Activated CD4-positive, alpha-beta memory T cell treated with anti-CD3 and anti-CD28 coated beads for 36 hours (primary cell): Measurements from ENCODE around the gene KRT17. TPM values are rescaled to one million over a fixed set of nuclear protein-coding genes. Genes with fewer than 3 reads are reported as not detected.
"Not testable (repeated sequence)": the region's sequence is repeated elsewhere in the genome, so short reads cannot be mapped to it uniquely, and the experiment has no call there.

Source experiments
- CTCF ChIA-PET: fragments of 350-600 bp; sonication (Branson Sonifier 250); formaldehyde crosslinking; loops from one replicate; lab custom pipeline; 2021; ENCODE audit warnings: antibody characterized with exemption, inconsistent platforms; lab: Charles Lee
- POLR2A ChIA-PET: fragments of 350-600 bp; sonication (Branson Sonifier 250); formaldehyde crosslinking; loops from one replicate; lab custom pipeline; 2021; ENCODE audit warnings: antibody characterized with exemption; lab: Charles Lee
- DNase-seq: peaks from one replicate; pipeline ENCODE4 v3.0.0-alpha.2; 2020
- H3K27ac Mint-ChIP-seq: one replicate; pipeline ENCODE4 v1.8.0; 2021; ENCODE audit warnings: mixed read lengths
- H3K27me3 Mint-ChIP-seq: one replicate; pipeline ENCODE4 v1.8.0; 2021; ENCODE audit warnings: mixed read lengths
- H3K36me3 Mint-ChIP-seq: one replicate; pipeline ENCODE4 v1.8.0; 2021; ENCODE audit warnings: mixed read lengths
- H3K4me1 Mint-ChIP-seq: one replicate; pipeline ENCODE4 v1.8.0; 2021; ENCODE audit warnings: low read depth, mixed read lengths
- H3K4me3 Mint-ChIP-seq: one replicate; pipeline ENCODE4 v1.8.0; 2021; ENCODE audit warnings: mild to moderate bottlenecking, mixed read lengths
- H3K9me3 Mint-ChIP-seq: one replicate; pipeline ENCODE4 v1.8.0; 2021; ENCODE audit warnings: mixed read lengths
- intact Hi-C: fragments of 100-400 bp; cut with micrococcal nuclease; formaldehyde crosslinking; loops from one replicate; pipeline ENCODE4 v1.15.1; 2023
- total RNA-seq, 2 experiments: library from RNA; stranded (reverse); gene quantifications; one replicate each; pipeline ENCODE4 v1.2.3, GENCODE V29; 2021

KRT17 gene
- total RNA-seq, 2 experiments from 2014 or later = not detected

DNA sequence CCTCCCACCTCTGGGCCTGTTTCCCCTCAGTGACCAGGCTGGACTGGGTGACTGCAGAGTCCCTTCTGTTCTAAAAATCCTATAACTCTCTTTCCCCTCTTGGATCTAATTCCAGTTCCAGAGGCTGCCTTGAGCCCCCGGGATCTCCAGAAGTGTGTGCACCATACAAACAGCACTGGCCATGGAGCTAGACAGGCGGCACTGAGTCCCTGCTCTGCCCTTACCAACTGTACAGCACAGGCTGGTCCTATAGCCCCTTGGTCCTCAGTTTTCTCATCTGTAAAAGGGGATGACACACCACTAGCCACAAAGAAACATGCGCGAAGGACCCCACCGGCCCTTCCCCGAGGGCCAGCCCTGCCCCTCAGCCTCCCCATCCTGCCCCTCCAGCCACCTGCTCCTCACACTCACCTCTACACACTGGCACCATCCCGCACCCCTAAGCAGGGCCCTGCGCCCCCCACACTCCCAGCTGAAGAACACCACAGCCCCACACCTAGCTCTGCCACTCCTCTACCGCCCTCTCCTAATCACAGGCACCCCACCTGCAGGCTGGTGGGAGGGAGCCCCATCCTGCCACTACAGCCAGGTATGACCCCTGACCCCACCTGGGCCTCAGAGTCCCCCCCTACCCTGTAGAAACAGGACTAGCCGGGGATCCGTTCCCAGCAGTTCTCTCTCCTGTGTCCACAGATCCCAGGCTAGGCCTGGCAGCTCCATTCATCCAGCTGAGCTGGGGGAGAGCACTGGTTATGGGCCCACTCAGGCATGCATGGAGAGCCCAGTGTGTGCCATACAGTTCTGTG is 10.9 kb downstream of the KRT17 start:
- Mint-ChIP-seq H3K27me3 (peaks cover 14% of the 10 kb centered on the region), H3K9me3 (no peaks in the 10 kb centered on the region), H3K27ac (no peak overlapping the region), H3K4me1 (no peaks in the 10 kb centered on the region), H3K36me3 (no peaks in the 10 kb centered on the region), H3K4me3 (no peak overlapping the region)
- intact Hi-C loops = no loop called here
- no peak for DNase-seq
- ChIA-PET CTCF (no interaction called here), POLR2A (no interaction called here)

DNA sequence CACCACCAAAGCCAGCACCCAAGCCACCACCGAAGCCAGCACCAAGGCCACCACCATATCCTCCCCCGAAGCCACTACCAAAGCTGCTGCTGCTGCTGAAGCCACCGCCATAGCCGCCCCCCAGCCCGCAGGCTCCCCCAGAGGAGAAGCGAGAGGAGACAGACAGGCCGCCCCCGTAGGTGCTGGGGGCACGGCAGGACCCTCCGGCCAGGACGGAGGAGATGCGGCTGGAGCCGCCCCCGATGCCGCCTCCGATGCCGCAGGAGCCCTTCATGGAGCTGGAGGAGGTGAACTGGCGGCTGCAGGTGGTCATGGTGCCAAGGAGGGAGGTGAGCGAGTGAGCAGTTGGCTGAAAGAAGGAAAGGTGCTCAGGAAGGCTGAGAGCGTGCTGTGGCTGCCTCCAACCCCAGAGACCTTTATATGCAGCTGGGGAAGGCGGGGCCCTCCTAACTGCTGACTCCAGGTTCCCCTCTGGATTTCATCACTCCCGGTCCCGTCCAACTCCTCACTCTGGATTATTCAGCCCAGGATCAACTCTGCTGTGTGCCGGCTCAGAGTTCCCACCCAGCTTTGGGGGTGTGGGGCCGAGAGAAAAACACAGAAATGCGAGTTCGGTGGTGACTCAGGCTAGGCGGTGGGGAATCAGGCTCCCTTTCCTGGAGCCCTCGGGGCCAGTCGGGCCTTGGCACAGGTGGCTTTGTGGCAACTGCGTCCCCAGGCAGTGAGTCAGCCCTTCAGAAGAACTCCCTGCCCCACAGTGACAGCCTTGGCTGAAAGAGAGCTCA is 11.8 kb downstream of the KRT17 start, which contains the start of gene KRT16:
TSS of gene KRT16 (minus strand) at position 392 of the 785 bp plus-strand sequence. CDS start at position 313, 79 bp downstream.
- DNase-seq, CTCF ChIA-PET, H3K27ac Mint-ChIP-seq, H3K4me1 Mint-ChIP-seq, POLR2A ChIA-PET, H3K4me3 Mint-ChIP-seq, intact Hi-C loops, H3K36me3 Mint-ChIP-seq, H3K9me3 Mint-ChIP-seq: not testable (repeated sequence)
- H3K27me3 Mint-ChIP-seq = peaks cover 15% of the 10 kb centered on the region

DNA sequence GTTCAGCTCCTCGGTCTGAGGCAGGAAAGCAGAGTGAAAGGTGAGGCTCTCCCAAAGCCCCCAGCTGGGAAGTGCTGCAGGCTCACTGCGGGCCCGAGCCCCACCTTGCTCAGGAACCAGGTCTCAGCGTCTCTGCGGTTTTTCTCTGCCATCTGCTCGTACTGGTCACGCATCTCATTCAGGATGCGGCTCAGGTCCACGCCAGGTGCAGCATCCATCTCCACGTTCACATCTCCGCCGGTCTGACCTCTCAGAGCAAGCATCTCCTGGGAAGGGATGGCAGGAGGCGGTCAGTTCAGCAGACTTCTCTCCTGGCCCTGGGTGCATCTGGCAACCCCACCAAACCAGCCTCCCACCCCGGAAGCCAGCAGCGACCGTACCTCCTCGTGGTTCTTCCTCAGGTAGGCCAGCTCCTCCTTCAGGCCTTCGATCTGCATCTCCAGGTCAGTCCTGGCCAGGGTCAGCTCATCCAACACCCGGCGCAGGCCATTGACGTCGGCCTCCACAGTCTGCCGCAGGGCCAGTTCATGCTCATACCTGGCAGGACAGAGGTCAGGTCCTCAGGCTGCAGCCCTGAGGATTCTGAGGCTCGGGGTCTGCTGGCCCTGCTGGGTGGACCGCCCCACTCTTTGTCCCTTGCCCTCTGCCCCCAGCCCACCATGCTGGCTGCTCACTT is 13.3 kb downstream of the KRT17 start:
- POLR2A ChIA-PET = no interaction called here
- H3K27ac Mint-ChIP-seq = no peak overlapping the region
- intact Hi-C loops = no loop called here
- peaks cover 14% of the 10 kb centered on the region for H3K9me3 Mint-ChIP-seq
- no peak for DNase-seq
- no peaks in the 10 kb centered on the region for H3K4me1 Mint-ChIP-seq
- H3K36me3 Mint-ChIP-seq = peaks cover 9% of the 10 kb centered on the region
- CTCF ChIA-PET = interaction anchor here (1.9 kb wide), 1 partner anchor 38 kb away, joined by 7 read pairs; no protein-coding TSS in a partner anchor
- peaks cover 18% of the 10 kb centered on the region for H3K27me3 Mint-ChIP-seq
- no peak overlapping the region for H3K4me3 Mint-ChIP-seq

DNA sequence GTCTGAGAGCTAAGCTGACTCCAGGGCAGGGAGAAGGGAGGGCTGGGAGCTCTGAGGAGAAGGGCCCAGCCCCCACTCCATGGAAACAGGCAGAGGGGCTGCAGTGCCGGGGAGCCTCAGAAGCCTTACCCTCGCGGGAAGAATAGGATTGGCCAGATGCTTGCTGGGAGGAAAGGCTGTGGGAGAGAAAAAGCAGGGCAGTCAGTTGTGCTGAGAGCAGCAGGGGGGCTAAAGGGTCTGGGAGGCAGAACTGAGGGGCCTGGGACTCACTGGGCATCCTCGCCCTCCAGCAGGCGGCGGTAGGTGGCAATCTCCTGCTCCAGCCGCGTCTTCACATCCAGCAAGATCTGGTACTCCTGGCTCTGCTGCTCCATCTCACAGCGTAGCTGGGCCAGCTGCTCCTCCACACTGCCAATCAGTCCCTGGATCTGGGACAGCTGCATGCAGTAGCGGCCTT is 14.3 kb downstream of the KRT17 start:
- DNase-seq, H3K4me1 Mint-ChIP-seq, H3K4me3 Mint-ChIP-seq, intact Hi-C loops, H3K27ac Mint-ChIP-seq, POLR2A ChIA-PET: not testable (repeated sequence)
- Mint-ChIP-seq H3K27me3 (peaks cover 20% of the 10 kb centered on the region), H3K36me3 (peaks cover 12% of the 10 kb centered on the region), H3K9me3 (peaks cover 19% of the 10 kb centered on the region)
- CTCF ChIA-PET = interaction anchor here (1.9 kb wide), 1 partner anchor 39 kb away, joined by 7 read pairs; no protein-coding TSS in a partner anchor

DNA sequence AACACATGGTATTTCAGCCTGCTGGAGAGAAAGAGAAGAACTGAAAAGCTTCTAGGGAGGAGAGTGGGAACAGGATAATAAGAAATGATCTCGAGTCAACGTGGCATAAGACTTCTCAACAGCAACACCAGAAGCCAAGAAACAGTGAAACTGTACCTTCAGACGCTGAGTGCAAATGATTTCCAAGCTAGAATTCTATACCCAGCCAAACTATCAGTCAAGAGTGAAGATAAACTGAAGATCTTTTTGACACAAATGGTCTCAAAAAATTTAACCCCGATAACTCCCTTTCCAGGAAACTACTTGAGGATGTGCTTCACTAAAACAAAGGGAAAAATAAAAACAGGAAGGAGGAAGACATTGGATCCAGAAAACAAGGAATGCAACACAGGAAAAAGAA is 17.4 kb downstream of the KRT17 start:
- Mint-ChIP-seq H3K36me3 (peaks cover 12% of the 10 kb centered on the region), H3K9me3 (peaks cover 19% of the 10 kb centered on the region), H3K27me3 (peaks cover 26% of the 10 kb centered on the region)
- POLR2A ChIA-PET, H3K27ac Mint-ChIP-seq, H3K4me1 Mint-ChIP-seq, H3K4me3 Mint-ChIP-seq, intact Hi-C loops, DNase-seq: not testable (repeated sequence)
- CTCF ChIA-PET = interaction anchor here (1.5 kb wide), 1 partner anchor 58 kb away, joined by 6 read pairs; no protein-coding TSS in a partner anchor

DNA sequence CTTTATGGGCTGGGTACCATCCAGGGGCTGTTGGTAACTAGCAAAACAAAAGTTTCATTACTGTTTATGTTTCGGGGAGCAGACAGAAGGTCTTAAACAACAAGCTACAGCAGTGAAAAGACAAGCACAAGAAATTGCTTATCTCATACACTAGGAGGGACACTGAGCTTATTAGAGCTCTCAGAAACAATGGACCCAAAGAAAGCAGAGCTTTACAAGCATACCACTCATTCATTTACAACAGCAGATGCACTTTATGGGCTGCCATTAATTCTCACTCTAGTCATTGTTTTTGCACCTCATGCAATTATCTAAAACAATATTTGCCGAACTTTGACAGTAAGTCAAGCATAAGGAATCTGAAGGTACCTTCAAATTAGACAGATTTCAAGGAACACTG is 21.9 kb downstream of the KRT17 start:
- no peaks in the 10 kb centered on the region for H3K4me1 Mint-ChIP-seq
- H3K4me3 Mint-ChIP-seq = no peak overlapping the region
- peaks cover 18% of the 10 kb centered on the region for H3K27me3 Mint-ChIP-seq
- intact Hi-C loops = no loop called here
- ChIA-PET CTCF (interaction anchor here (0.6 to 4.0 kb wide), 2 partner anchors 54 to 863 kb away, joined by 3 to 10 read pairs; no protein-coding TSS in a partner anchor), POLR2A (no interaction called here)
- no peak for DNase-seq
- H3K36me3 Mint-ChIP-seq = peaks cover 12% of the 10 kb centered on the region
- H3K27ac Mint-ChIP-seq = no peak overlapping the region
- H3K9me3 Mint-ChIP-seq = peaks cover 17% of the 10 kb centered on the region

DNA sequence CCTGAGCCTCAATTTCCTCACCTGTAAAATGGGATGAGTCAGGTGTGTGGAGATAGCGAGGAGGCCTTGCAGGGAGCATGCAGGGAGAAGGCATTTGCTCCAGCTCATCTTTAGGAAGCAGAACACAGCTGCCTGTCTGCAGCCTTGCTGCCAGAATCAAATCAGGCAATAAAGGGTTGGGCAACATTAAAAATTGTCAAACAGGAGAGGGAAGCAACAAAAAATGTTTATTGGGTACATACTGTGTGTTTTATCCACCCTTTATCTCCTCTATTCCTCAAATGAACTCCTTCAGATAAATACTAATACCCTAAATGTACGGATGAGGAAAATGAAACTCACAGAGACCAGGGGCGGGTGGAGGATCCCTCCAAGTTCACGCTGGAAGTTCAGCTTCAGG is 24.1 kb downstream of the KRT17 start:
- intact Hi-C loops = no loop called here
- Mint-ChIP-seq H3K27me3 (peaks cover 11% of the 10 kb centered on the region), H3K4me1 (no peaks in the 10 kb centered on the region), H3K27ac (no peak overlapping the region), H3K4me3 (no peak overlapping the region), H3K36me3 (no peaks in the 10 kb centered on the region), H3K9me3 (no peaks in the 10 kb centered on the region)
- CTCF ChIA-PET = interaction anchor here (4.0 kb wide), 1 partner anchor 51 kb away, joined by 10 read pairs; no protein-coding TSS in a partner anchor
- no peak for DNase-seq
- POLR2A ChIA-PET = no interaction called here

DNA sequence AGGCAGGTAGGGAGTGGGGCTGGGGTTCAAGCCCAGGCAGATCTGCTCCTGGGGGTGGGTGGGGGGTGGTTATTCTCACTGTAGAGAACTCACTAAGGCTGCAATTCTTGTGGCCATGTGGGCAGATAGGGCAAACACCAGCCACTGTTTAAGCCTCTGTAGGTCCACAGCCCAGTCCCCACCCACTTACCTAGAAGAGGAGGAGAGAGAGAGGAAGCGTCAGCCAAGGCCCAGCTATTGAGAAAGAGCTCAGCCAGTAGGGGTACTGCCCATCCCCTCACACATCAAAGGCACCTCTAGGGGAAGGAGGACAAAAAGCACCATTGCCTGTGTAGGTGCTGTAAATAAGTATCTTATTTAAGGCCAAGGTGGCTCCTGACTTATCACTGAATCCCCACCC is 24.7 kb downstream of the KRT17 start:
- H3K36me3 Mint-ChIP-seq = no peaks in the 10 kb centered on the region
- H3K27ac Mint-ChIP-seq = no peak overlapping the region
- ChIA-PET POLR2A (no interaction called here), CTCF (no interaction called here)
- no peaks in the 10 kb centered on the region for H3K4me1 Mint-ChIP-seq
- no peak for DNase-seq
- intact Hi-C loops = no loop called here
- no peaks in the 10 kb centered on the region for H3K9me3 Mint-ChIP-seq
- peaks cover 8% of the 10 kb centered on the region for H3K27me3 Mint-ChIP-seq
- H3K4me3 Mint-ChIP-seq = no peak overlapping the region

DNA sequence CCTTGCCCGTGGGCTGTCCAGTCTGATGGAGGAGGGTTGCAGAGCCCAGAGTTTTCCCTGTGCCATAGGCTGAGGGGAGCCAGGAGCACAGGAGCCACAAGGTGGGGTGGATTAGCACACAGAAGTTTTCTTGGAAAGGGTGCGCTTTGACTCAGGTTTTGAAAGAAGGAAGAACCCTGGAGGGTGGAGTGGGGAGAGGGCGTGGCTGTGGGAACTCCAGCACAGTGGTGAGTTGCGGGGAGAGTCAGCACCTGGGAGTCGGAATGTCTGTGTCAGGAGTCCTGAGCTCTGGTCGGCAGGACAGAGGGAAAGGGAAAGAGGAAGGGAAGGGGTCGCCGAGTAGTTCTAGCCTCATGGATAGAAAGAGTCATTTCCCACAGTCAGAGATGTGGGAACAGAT is 28.8 kb downstream of the KRT17 start:
- intact Hi-C loops = no loop called here
- no peak for DNase-seq
- Mint-ChIP-seq H3K4me3 (no peak overlapping the region), H3K27me3 (no peaks in the 10 kb centered on the region), H3K36me3 (no peaks in the 10 kb centered on the region), H3K4me1 (no peaks in the 10 kb centered on the region), H3K27ac (no peak overlapping the region), H3K9me3 (no peaks in the 10 kb centered on the region)
- CTCF ChIA-PET = no interaction called here
- POLR2A ChIA-PET = no interaction called here

DNA sequence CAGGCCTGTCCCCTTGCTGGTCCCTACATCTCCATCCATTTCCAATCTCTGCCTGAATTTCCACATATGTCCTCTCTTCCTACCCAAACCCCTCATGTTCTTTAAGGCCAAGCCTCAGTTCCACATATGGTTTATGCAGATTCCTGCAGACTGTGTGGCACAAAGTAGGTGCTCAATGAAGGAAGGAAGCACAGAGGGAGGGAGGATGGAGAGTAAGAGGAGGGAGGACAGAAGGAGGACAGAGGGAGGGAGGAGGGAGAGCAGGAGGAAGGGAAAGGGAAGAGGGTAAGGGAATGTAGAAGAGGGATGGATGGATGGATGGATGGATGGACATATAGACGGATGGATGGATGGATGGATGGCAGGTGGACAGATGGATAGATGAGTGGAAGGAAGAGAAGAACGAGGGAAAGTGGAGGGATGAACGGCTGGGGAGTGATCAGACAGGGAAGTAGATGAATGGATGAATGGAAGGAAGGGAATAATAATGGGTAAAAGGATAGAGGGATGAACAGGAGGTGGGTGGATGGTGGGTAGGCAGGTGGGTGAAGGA is 29.9 kb downstream of the KRT17 start:
- no peak for DNase-seq
- H3K4me1 Mint-ChIP-seq = no peaks in the 10 kb centered on the region
- no peak overlapping the region for H3K27ac Mint-ChIP-seq
- intact Hi-C loops = no loop called here
- no peaks in the 10 kb centered on the region for H3K36me3 Mint-ChIP-seq
- POLR2A ChIA-PET = no interaction called here
- CTCF ChIA-PET = interaction anchor here (1.9 kb wide), 1 partner anchor 45 kb away, joined by 6 read pairs; no protein-coding TSS in a partner anchor
- H3K9me3 Mint-ChIP-seq = no peaks in the 10 kb centered on the region
- H3K27me3 Mint-ChIP-seq = peaks cover 1% of the 10 kb centered on the region
- no peak overlapping the region for H3K4me3 Mint-ChIP-seq

DNA sequence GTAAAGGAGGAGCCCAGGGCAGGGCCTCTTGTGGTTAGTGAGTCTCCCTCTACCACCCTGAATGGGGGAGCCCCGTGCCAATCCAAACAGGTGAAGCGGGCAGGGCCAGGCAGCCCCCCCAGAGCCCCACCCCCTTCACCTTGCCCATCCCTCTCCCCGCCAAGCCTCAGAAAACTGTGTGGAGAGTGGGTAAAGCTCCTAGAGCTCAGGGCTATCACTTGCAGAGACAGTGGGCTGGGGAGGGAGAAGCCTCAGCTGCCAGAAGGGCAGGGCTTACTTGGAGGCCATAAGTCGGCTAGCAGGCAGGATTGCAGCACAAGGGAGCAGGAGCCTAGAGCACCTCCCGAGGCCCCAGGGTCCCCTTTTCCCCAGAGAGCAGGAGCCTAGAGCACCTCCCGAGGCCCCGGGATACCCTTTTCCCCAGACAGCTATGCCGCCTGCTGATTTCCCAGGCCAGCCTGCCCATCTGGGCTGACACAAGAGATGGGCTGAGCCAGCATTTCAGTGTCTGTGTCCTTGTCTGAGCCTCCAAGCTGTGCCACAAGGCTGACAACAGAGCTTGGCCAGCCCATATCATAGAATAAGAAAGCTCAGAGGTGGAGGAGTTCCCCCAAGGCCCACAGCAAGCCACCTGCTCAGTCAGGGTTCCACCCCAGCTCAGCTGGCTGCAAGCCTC is 30.9 kb downstream of the KRT17 start:
- DNase-seq = no peak
- H3K27ac Mint-ChIP-seq = no peak overlapping the region
- no peak overlapping the region for H3K4me3 Mint-ChIP-seq
- CTCF ChIA-PET = interaction anchor here (1.0 to 1.9 kb wide), 2 partner anchors 44 to 271 kb away, joined by 3 to 6 read pairs; no protein-coding TSS in a partner anchor
- intact Hi-C loops = no loop called here
- no peaks in the 10 kb centered on the region for H3K36me3 Mint-ChIP-seq
- POLR2A ChIA-PET = no interaction called here
- no peaks in the 10 kb centered on the region for H3K9me3 Mint-ChIP-seq
- no peaks in the 10 kb centered on the region for H3K4me1 Mint-ChIP-seq
- H3K27me3 Mint-ChIP-seq = peaks cover 4% of the 10 kb centered on the region
